HG03439 (cell line): Measurements from ENCODE around the gene CNTNAP2.

ENCODE experiments used
- ATAC-seq: cut with Tn5 transposase; IDR thresholded peaks from one replicate; pipeline ENCODE4 v1.9.1; 2021; ENCODE audit warnings: mild to moderate bottlenecking, moderate library complexity; ENCODE audit not compliant: unreplicated experiment

Gene CNTNAP2

GRCh38 chr7:148337995-148338747 is 2221.6 kb downstream of the CNTNAP2 start:
- ATAC-seq = no peak

DNA sequence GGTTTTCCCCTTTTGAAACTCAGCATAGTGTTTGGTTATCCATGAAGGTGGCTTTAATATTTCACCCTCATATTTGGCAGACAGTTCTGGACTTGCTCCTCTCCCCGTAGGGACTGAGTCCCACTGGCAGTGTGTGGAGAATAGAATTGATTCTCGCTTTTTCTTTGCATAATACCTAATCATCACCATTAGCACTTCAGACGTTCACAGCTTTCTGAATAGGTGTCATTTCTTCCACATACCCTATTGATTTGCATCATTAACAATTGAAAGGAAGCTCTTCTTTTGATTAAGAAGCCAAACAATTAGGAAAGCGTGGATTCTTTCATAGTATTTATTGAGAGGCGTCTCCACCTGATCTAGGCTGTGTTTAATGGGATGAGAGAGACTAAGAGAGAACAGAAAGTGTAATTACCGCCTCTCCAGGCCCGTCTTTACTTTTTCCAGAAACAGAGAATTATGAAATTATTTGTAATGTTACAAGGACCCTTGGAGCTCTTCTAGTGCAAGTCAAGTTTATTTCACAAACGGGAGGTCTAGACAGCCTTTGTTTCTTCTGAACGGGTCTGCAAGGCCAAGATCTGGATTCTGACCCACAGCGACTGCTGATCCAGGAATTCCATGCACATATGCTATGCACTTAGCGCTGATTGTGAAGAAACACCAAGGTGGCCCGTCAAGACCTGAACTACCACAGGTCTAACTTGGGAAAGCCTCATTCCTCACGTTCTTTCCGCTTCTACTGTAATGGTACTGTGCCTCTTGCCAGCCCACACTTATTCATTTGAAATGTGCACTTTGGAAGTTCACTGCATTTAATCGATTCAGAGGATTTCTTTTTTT is 2224.1 kb downstream of the CNTNAP2 start:
- ATAC-seq = no peak

GRCh38 chr7:148344406-148344805 is 2227.8 kb downstream of the CNTNAP2 start:
- ATAC-seq = no peak

GRCh38 chr7:148347981-148348380 is 2231.4 kb downstream of the CNTNAP2 start:
- no peak for ATAC-seq

DNA sequence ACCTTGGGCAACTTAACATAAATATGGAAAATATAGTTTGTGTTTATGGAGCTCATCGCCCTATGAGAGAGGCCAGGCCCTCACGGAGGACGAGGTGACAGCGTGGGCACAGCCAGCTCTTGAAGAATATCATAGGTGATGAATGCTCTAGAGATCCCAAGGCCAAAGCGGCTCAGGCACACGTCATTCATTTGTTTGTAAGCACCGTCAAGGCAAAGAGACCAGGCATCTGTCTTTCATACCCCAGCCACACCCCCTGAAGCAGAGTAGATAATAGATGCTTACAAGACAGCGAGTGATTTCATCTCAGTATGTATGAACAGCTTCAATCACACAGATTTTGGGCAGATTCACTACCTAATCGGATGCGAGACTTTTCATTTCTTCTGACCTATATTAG is 2231.9 kb downstream of the CNTNAP2 start:
- ATAC-seq = no peak

DNA sequence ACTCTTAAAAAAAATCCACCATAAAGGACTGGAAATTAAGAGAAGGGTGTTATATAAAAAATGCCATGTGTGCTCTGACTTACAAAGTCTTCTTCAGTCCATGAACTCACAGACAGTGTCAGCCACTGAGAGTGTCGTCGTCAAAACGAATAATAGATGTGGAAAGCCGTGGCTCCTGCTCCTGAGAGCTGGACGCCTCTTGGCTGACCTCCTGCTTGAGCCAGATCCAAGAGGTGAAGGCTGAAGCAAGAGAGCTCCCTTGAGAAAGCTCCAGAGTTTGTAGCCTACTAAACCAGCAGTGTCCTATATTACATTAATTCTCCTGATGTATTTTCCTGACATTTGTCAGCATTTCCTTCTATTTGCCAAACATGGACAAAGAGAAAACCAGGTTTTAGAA is 2239.7 kb downstream of the CNTNAP2 start:
- ATAC-seq = no peak

DNA sequence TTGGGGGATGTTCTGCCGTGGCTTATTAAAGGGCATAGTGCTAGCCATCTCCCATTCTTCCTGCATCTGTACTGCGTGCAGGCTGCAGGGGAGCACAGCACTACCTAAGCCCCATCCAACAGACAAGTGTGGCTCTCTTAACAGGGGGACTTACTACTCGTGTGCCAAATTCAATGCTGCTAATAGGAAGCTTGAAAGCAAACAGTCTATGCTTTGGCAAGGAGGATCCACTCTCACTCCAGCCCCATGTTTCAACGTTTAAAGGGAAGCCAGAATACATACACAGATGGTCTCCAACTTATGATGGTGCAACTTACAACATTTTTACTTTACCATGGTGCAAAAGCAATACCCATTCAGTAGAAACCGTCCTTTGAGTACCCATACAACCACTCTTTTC is 2245.9 kb downstream of the CNTNAP2 start:
- no peak for ATAC-seq

- no peak for ATAC-seq
Observed at GRCh38 chr7:148367731-148368475, 2251.3 kb downstream of the CNTNAP2 start.

DNA sequence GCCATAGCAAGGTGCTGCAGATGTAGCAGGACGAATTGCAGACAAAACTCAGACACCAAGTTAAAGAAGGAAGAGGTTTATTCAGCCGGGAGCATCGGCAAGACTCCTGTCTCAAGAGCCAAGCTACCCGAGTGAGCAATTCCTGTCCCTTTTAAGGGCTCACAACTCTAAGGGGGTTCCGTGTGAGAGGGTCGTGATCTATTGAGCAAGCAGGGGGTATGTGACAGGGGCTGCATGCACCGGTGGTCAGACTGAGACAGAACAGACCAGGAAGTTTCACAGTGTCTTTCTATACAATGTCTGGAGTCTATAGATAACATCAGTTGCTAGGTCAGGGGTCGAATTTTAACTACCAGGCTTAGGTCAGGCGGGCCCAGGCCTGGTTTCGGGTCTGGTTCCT is 2252.0 kb downstream of the CNTNAP2 start:
- ATAC-seq = no peak

- ATAC-seq = no peak
Observed at GRCh38 chr7:148371280-148371937, 2254.8 kb downstream of the CNTNAP2 start.

GRCh38 chr7:148374396-148375259 is 2258.0 kb downstream of the CNTNAP2 start:
- no peak for ATAC-seq

- no peak for ATAC-seq
Observed at GRCh38 chr7:148379677-148380076, 2263.1 kb downstream of the CNTNAP2 start.

GRCh38 chr7:148380596-148381419 is 2264.2 kb downstream of the CNTNAP2 start:
- no peak for ATAC-seq

- ATAC-seq = no peak
Observed at GRCh38 chr7:148382596-148382995, 2266.0 kb downstream of the CNTNAP2 start.

- ATAC-seq = no peak
Observed at GRCh38 chr7:148383651-148384050, 2267.1 kb downstream of the CNTNAP2 start.

DNA sequence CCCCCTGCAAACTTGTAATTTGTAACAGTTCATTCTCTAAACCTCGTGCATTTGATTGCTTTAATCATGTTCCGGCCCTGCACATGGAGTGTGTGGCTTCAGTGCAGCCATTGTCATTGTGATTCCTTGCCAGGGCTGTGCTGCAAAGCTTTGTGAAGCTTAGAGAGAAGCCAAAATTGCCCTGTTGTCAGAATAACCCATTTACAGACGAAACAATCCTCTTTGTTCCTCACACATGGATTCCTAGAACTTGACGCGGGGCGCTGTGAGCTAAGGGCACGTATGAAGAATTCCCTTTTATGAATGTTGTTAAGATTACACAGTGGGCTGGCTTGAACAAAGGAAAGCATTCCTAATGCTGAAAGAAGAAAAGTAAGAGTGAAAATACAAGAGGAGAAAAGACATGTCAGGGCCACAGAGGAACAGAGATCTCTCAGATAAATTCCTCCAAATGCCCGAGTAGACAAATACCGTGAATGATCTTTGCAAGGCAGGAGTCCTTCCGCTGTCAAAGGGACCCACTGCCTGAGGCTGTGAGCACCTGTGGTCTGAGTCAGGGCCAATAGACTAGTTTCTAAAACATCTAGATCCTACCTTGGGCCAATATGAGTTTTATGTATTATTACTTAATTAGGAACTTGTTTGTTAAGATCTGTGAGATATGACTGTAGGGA is 2268.5 kb downstream of the CNTNAP2 start:
- ATAC-seq = no peak

- no peak for ATAC-seq
Observed at GRCh38 chr7:148390381-148390780, 2273.8 kb downstream of the CNTNAP2 start.

GRCh38 chr7:148391591-148391990 is 2275.0 kb downstream of the CNTNAP2 start:
- no peak for ATAC-seq

DNA sequence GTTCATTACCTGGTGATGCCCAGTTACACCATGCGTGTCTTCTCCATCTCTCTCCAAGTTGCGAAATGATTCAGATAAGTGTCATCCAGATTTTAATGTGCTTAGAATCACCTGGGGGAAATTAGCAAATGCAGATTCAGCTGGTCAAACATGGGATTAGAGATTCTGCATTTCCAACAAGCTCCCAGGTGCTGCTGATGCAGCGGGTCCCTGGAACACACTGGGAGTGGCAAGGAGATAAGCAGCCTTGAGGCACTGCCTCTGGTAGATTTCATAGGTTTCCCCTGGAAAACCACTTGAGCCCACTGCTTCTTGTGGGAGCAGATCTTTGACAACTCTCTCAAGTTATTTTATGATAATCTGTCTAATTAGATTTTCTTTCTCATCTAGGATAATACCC is 2278.0 kb downstream of the CNTNAP2 start:
- no peak for ATAC-seq
